Measurements from ENCODE around the gene POC1B.

The POC1B gene

DNA sequence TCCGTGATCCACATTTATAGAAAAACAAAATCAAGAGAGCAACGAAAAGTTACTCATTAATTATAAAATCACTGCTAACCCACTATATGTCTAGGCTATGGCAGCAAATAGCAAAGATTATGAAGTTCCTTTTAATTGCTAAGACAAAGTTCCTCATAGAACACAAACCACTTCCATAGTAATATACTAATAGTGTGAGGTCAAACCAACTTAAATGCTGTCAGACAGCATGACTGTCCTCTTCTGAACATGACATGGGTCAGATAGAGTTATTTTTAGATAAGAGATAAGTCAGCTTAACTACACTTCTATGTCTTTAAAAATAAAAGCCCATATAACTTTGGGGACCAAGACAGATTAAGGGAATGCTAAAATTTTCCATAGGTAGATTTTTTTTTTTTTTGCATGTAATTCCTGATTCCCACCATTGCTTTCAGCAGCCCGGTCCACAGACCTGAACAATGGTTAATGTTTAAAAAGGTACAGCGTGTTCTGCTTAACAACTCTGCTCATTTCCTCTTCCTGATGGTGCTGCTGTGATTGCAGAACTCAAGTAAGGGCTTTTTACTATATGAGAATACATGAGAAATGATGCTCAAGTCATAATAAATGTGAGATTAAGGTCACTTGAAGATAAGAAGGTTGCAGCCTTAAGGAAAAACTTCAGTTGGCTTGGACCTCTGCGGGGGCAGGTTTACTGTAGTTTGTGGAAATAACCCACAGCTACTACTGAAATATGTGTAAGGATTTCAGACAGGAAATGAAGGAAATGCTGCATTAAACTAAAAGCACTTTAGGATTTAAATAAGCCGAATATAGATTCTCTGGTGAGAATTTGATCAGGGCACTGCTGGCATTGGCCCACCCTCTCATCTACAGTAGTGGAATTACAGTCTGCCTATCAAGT, 135.8 kb downstream of the POC1B start:
- no peak for DNase-seq (ENCODE audit: low read depth in 2 of 2)

DNA sequence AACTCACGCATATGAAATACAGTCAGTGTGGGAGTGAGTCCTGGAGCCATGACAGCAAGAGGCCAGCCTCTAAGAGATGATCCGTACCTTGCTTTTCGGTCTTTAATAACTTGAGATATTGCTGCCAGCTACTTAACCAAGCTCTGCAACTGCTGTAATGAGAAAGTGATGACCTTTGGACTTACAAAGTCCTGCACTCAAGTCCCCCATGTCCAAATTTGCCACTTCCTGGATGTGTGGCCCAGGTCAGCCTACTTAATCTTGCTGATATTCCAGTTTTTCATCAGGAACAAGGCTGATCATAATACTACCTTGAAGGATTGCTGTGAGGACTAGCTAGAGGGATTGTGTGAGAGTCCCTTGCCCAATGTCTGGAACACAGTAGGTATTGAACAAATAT, 139.7 kb downstream of the POC1B start:
- no peak for DNase-seq (ENCODE audit: low read depth in 2 of 2)

DNA sequence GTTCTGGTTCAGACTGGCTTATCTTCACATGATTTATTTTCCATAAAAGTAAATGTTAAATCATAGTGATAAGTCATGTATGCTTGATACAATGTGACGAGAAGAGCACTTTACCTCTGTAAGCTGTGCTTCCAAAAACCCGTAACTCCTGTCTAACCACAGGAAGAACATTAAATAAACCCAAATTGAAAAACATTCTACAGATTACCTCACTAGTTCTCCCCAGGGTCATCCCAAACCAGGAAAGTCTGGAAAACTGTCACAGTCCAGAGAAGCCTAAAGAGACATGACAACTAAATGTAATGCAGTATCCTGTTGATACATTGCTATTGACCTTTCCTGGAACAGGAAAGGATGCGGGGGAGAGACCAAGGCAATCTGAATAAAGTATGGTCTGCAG, 141.0 kb downstream of the POC1B start:
- no peak for DNase-seq (ENCODE audit: low read depth in 2 of 2)

DNA sequence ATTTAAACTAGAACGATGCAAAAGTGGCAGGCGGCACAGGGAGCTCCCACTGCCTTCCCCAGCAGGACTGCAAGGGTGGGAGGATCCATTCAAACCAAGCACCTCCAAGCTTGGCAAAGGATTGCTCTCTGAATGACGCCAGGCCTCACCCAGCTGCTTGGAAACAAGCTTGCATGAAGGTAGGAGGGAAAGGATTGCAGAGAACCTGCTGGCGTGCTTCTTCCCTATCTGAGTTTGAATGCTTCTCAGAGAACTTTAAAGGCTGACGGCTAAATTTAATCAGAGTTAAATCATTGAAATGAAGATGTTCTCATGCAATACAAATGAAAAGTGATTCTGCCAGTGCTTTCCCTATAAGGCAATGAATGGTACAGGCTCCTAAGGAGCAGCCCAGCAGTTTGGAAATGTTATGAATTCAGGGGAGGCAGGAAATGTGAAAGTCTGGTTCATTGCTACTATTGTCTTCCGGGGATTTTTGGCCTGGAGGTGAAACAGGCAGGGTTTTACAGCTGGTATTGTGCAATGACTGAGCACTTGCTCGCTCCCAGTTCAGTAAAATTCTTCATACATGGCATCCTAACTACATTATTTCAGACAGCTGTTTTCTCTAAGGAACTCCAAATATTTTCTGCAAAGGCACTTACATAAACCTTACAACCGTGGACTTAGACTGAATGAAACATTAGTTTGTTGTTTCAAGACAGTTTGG, 141.6 kb downstream of the POC1B start:
- DNase-seq (ENCODE audit: low read depth in 2 of 2) = no peak

DNA sequence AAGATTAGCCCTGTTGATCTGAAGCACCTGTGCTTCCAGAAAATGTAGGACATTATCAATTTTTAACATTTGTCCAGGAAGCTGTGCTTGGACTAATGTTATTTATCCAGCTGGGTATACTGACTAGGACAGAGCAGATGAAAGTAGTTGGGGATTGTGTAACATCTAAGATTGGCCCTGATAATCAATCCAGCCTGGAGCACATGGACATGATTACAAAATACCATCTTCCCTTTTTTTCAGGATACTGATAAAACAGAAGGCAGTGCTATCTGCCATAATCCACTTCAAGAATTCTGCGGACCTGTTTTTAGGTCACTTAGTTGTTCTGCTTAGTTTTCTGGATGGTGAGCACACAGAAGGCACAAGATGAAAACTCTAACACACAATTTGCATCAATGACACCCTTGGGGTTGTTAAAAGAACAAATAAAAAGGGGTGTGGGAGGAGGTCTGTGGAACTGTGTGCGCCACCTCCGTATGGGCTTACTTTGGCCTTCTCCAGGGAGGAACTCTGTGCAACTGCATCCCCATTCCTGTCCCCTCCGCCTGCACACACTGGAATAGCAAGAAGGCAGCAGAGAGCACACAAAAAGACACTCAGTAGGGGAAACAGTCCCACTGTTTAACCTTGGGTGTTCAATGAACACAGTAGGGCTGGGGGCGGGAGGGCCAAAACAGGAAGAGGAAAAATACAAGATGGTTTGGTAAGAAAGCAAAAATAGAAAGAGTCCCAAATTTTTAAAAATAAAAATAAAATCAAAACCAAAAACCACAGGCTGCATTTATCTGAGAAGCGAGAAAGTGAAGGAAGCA, 142.4 kb downstream of the POC1B start:
- DNase-seq (ENCODE audit: low read depth in 2 of 2) = no peak

DNA sequence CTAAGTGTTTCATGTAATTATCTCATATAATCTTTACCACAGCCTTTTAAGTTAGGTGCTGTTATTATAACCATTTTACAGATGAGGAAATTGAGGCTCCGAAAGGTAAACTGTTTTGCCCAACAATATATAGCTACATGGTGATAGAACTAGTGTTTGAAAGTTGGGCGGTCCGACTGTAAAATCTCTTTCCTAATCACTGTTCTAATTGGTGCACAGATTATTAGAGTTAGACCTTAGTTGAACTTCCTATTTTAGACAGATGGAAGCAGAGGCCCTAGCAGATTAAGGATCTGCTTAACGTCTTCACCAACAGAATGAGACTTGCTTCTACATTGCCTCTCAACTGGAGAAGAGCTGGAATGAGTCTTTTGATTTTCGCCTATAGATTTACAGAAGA, 143.5 kb downstream of the POC1B start:
- DNase-seq (ENCODE audit: low read depth in 2 of 2) = no peak

DNA sequence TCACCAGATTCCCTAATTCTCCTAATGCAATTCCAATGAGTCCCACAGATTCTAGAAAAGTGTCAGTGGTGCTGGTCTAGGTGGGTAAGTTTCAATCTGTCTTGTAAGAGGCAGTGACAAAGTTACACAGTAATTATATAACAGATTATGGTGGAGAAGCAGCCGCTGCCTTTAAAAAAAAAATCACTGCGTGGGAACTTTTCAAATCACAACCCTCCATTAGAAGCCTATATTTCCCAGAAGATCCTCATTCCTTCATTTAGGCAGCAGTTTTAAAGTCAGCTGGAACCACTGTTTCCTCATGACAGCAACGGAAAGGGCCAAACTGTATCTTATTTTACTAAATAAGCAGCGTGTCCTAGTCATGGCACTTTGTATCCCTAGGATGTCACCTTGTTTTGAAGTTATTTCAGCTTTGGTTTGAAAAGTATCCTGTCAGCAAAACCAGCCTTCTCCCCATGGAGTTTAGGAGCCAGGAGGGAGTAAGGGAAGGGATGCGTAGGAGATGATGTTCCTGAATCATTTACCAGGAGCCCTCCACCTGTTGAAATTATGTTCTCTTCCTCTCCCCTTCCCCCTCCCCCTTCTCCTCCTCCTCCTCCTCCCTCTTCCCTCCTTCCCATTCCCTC, 145.9 kb downstream of the POC1B start:
- no peak for DNase-seq (ENCODE audit: low read depth in 2 of 2)

DNA sequence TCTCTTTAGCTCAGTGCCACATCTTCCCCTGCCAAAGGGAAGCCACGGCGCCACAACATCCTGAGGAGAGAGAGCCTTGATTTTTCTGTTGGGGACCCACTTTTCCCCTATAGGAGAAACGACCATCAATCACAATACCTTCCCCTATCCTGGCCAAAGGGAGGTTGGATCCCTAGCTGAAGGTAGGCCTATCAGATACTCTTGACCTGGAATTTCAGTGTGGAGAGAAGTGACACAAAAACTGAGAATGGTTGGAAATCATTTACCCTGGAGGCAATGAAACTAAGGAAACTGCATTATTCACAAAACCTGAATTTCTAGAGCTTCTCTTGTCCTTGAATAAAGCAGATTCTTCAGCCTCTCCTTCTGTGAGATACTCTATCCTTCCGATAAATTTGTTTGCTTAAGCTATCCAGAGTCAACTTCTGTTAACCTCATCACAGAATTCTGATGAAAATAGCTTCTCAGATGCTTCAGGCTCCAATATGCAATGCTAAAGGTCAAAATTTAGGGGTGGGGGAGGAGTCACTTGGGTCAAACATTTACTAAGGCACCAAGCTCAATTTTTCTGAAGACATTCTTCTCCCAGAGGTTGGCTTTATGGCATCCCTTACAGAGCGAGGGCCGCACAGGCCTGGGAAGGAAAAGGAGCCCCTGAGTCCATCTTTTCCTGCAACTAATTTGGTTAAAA, 146.6 kb downstream of the POC1B start:
- DNase-seq (ENCODE audit: low read depth in 2 of 2) = no peak

DNA sequence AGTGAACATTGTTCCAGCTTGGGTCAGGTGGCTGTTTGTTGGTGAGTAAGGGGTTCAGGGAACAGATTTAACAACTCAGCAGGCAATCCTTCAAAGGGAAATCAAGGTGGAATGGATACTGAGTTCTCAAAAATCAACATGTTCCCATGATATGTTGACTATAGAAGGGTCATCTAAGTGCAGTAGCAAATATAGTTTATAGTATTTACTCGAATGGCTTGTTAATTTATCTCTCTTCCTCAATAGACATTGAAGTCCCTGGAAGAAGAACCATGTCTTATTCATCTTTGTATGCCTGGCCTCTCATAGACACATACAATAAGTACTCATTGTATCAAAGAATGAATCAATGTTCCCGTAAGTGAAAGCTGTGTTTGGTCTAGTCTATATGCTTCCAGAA, 149.0 kb downstream of the POC1B start:
- DNase-seq (ENCODE audit: low read depth in 2 of 2) = no peak

DNA sequence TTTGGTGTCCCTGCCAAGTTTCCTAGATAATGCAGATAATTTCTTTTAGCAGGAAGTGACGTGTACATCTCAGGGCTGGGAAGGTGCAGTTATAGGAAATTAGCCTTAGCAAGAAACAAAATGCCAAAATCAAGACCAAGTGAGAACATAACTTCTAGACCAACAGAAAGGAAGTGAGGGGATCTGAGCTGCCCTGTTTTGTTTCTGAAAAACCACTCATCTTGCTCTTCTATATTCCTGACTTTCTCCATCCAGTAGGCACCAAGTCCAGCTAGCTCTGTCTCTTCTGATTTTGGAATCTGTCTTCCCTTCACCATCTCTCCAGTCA, 149.7 kb downstream of the POC1B start:
- no peak for DNase-seq (ENCODE audit: low read depth in 2 of 2)

DNA sequence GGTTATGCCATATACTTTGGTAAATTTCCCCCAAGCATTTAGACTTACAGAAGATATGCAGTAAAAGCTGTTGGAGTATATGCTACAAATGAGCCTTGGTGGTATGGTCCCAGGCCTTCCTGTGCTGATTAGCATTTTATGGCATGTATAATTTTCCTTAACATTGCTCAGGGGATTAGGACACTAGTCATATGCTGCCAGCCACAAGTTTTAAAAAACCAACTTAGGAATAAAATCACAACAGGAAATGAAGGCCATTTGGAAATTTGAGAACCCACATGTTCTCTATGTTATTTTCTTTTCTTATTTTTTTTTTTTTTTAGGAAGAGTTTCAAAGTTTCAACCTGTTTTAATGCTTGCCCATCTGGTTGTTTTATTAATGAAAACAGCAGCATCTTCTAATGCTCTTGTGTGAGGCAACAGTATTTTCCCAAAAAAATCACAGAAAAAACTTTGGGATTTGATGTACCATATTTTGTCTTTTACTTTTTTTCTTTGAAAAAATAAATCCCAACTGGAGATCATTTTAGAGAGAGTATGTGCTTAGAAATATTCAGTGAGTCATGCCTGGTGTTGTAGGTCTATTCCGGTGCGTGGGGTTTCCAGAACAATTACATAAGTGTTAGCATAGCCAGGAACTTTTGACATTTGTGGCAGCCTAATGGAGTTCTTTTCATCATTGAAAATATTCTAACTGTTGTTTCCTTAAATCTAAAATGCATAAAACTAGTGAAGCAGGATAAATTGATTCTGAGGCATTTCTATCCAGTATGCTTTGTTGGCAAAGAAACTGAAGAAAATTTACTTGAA, 151.9 kb downstream of the POC1B start:
- no peak for DNase-seq (ENCODE audit: low read depth in 2 of 2)

DNA sequence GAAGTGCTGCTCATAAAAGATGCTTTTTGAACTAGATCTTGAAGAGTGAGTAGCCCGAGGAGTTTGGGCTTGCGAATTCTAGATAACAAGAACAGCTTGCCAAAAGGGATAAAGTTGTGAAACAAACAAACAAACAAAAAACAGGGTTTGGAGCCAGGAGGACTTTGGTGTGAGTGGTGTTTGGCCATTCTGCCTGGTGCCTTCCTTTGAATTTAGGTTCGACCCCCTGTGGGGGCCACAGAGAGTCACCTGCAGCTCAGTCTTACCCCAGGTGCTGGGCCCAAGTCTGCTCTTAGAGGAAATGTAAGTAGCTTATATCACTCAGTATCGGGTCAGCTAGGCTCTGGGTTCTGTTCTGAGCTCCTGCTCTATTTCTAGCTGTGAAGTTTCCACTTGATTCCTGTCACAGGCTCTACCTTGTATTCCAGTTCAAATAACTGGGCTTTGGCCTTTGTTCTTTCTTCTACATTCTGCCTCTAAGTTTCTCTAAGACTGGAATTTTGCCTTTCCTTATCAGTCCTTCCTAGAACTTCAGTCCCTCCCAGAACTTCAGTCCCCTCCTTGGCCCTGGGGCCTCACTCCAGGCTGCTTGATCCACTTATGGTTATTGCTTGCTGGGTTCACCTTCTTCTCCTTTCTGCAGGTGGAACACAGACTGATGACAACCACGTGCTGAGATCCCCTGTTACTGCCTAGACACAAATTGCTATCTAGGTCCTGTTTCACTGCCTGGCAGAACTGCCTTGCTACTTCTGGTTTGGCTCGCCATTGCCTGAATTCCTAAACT, 153.1 kb downstream of the POC1B start:
- no peak for DNase-seq (ENCODE audit: low read depth in 2 of 2)

DNA sequence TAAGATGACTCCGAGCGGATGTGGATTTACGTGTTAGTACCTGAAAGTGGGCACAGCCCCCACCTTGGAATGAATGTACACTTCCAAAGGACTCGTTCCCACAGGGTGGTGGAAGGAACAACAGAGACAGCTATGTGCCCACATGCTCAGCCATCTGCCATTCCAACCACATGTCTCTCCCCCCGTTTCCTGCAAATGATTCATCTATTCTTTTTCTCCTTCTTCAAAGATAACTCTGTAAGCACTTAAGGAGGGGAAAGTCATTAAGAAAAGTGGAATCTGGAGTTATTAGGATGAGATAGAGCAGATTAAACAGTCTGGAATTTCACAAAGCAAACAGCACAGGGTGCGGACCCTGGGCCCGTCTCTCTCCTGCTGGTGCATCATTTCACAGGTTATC, 155.0 kb downstream of the POC1B start:
- no peak for DNase-seq (ENCODE audit: low read depth in 2 of 2)

DNA sequence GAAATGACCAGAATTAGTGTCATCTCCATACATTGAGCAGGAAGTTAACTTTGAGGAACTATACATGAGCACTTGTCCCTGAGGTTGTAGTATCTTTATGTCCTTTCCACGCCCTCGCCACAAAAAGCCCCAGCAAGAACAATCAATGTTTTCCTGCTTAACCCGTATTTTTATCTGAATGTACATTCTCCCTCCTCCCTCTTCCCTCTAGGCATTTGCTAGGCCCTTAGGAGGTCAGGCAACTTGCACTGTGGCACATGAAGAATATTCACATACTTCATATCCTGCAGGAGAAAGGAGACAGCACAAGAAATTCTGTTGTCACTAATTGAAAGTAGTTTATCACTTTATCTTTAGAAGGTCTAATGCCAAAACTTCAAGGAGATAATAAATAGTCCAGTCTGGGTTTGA, 155.4 kb downstream of the POC1B start:
- no peak for DNase-seq (ENCODE audit: low read depth in 2 of 2)
